ENCODE measurements around the gene CACNB3. TPM values are rescaled to one million over a fixed set of nuclear protein-coding genes. Genes with fewer than 3 reads are reported as not detected.

The CACNB3 gene
- total and polyA plus RNA-seq, 2 donors (not counting 1 experiment from before 2014, with no cell fraction given), result 1.6 to 4.0 TPM

DNA sequence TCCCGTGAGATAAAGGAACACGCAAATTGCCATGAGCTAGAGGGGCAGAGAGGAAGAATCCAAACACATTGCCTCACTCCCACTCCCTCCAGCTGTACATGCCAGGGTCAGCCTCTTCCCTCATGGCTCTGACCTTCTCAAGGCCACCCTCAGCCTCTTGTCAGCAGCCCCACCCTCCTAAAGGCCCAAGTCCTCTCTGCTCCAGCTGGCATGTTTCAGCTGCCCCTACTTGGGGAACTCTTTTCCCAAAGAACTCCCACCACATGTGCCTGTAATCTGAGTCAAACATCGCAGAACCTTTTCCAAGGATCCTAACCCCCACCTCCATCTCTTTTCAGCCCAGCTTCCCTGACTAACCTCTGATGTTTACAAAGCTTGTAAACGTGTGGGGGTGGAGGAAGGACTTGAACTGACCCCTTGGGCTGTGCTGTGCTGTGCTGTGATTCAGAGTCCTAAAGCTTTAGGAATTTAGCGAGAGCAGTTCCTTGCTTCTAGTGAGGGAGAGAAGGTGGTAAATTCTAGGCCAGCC lies 7.3 kb upstream of the CACNB3 start:
- DNase-seq (no peak), ATAC-seq (ENCODE audit: low read depth) (no peak)
- Mint-ChIP-seq H3K27ac (no peak overlapping the region), H3K4me3 (no peak overlapping the region), H3K27me3 (no peaks in the 10 kb centered on the region), H3K9me3 (ENCODE audit: insufficient read depth) (no peaks in the 10 kb centered on the region), H3K4me1 (peaks cover 10% of the 10 kb centered on the region)
- WGBS (ENCODE audit: insufficient coverage), result no CpG with 5 or more reads among the region's 5 CpGs
- Histone ChIP-seq H3K79me2 (ENCODE audit: control insufficient read depth, insufficient read depth, low read length) (no peaks in the 10 kb centered on the region), H3K4me2 (replicated peaks; ENCODE audit: low read depth, low read length, poor library complexity, severe bottlenecking) (no peak overlapping the region), H3K9me3 (ENCODE audit: control extremely low read depth in 1 of 3, control insufficient read depth in 2 of 3, insufficient read depth in 1 of 3, low read length in 2 of 3) (no peaks in the 10 kb centered on the region), H3K36me3 (replicated peaks in 1 of 2; ENCODE audit: control extremely low read depth in 1 of 2, control insufficient read depth in 1 of 2, extremely low read depth in 1 of 2, insufficient read depth in 2 of 2, low read length in 1 of 2) (no peaks in the 10 kb centered on the region), H3K4me3 (ENCODE audit: control extremely low read depth in 1 of 5, extremely low read depth in 1 of 5, insufficient read depth in 1 of 5, low read depth in 2 of 5, low read length in 4 of 5) (no peak overlapping the region), H3K27me3 (replicated peaks in 1 of 4; ENCODE audit: control extremely low read depth in 1 of 4, control insufficient read depth in 3 of 4, insufficient read depth in 4 of 4, low read length in 3 of 4) (peaks cover 0 to 6% (median 2%) of the 10 kb centered on the region in 4 experiments), H3K9ac (ENCODE audit: low read length) (no peak overlapping the region), H3K27ac (ENCODE audit: low read length in 2 of 2) (no peak overlapping the region), H2AFZ (ENCODE audit: insufficient read depth, low read depth, low read length, poor library complexity, severe bottlenecking) (no peak overlapping the region), H4K20me1 (ENCODE audit: control insufficient read depth, insufficient read depth, low read length, poor library complexity, severe bottlenecking) (no peaks in the 10 kb centered on the region), H3K4me1 (ENCODE audit: control insufficient read depth in 2 of 2, insufficient read depth in 2 of 2, low read length in 2 of 2) (peaks cover 15 to 21% of the 10 kb centered on the region in 2 donors)
- ChIA-PET POLR2A (no interaction called here), CTCF (interaction anchor here (6.8 kb wide), 1 partner anchor 14 kb away, joined by 57 read pairs; no protein-coding TSS in a partner anchor)
- intact Hi-C loops (cut with micrococcal nuclease), result no loop called here
- no peak for TF ChIP-seq EZH2 (IDR thresholded peaks at IDR 0.05; ENCODE audit: borderline replicate concordance, insufficient read depth, low read depth, low read length, poor library complexity, severe bottlenecking)
- no peak for TF ChIP-seq CTCF (IDR thresholded peaks at IDR 0.05)

- no peaks in the 10 kb centered on the region for H3K9me3 Mint-ChIP-seq (ENCODE audit: insufficient read depth)
- TF ChIP-seq EZH2 (IDR thresholded peaks at IDR 0.05; ENCODE audit: borderline replicate concordance, insufficient read depth, low read depth, low read length, poor library complexity, severe bottlenecking) (no peak), CTCF (IDR thresholded peaks at IDR 0.05) (no peak)
- Histone ChIP-seq H3K79me2 (ENCODE audit: control insufficient read depth, insufficient read depth, low read length) (no peaks in the 10 kb centered on the region), H4K20me1 (ENCODE audit: control insufficient read depth, insufficient read depth, low read length, poor library complexity, severe bottlenecking) (peaks cover under 1% of the 10 kb centered on the region), H3K9me3 (ENCODE audit: control extremely low read depth in 1 of 3, control insufficient read depth in 2 of 3, insufficient read depth in 1 of 3, low read length in 2 of 3) (no peaks in the 10 kb centered on the region), H3K36me3 (replicated peaks in 1 of 2; ENCODE audit: control extremely low read depth in 1 of 2, control insufficient read depth in 1 of 2, extremely low read depth in 1 of 2, insufficient read depth in 2 of 2, low read length in 1 of 2) (no peaks in the 10 kb centered on the region), H3K27me3 (replicated peaks in 1 of 4; ENCODE audit: control extremely low read depth in 1 of 4, control insufficient read depth in 3 of 4, insufficient read depth in 4 of 4, low read length in 3 of 4) (peaks cover 0 to 12% (median 6%) of the 10 kb centered on the region in 4 experiments), H3K27ac (ENCODE audit: low read length in 2 of 2) (no peak overlapping the region), H3K4me1 (ENCODE audit: control insufficient read depth in 2 of 2, insufficient read depth in 2 of 2, low read length in 2 of 2) (peaks cover 18 to 23% of the 10 kb centered on the region in 2 donors), H3K4me2 (replicated peaks; ENCODE audit: low read depth, low read length, poor library complexity, severe bottlenecking) (no peak overlapping the region), H3K4me3 (ENCODE audit: control extremely low read depth in 1 of 5, extremely low read depth in 1 of 5, insufficient read depth in 1 of 5, low read depth in 2 of 5, low read length in 4 of 5) (no peak overlapping the region), H3K9ac (ENCODE audit: low read length) (no peak overlapping the region), H2AFZ (ENCODE audit: insufficient read depth, low read depth, low read length, poor library complexity, severe bottlenecking) (no peak overlapping the region)
- intact Hi-C loops (cut with micrococcal nuclease), result no loop called here
- H3K27me3 Mint-ChIP-seq, result peaks cover 4% of the 10 kb centered on the region
- POLR2A ChIA-PET, result no interaction called here
- no peak overlapping the region for H3K4me3 Mint-ChIP-seq
- CTCF ChIA-PET, result interaction anchor here (1.3 to 6.8 kb wide), 2 partner anchors 15 to 42 kb away, joined by 3 to 57 read pairs; no protein-coding TSS in a partner anchor
- DNase-seq, result no peak
- peaks cover 13% of the 10 kb centered on the region for H3K4me1 Mint-ChIP-seq
- H3K27ac Mint-ChIP-seq, result no peak overlapping the region
- 90% methylated on average over 3 of the region's 5 CpGs for WGBS (ENCODE audit: insufficient coverage)
- no peak for ATAC-seq (ENCODE audit: low read depth)
Measured at GRCh38 chr12:48811437-48812090, 6.7 kb upstream of the CACNB3 start.
